Measurements from ENCODE around the gene FAM8A1.

The FAM8A1 gene

DNA sequence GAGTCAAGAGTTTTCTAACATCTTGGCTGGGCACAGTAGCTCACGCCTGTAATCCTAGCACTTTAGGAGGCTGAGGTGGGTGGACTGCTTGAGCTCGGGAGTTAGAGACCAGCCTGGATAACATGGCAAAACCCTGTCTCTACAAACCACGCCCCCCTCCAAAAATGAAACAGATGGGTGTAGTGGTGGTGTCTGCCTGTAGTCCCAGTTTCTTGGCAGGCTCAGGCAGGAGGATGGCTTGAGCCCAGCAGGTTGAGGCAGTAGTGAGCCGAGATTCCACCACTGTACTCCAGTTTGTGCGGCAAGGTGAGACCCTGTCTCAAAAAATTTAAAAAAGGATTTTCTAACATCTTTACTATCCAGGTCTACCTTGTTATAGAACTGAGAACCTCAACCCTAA, 22.0 kb downstream of the FAM8A1 start:
- no peak for DNase-seq (ENCODE audit: low read depth)
- H3K4me3 ChIP-seq (ENCODE audit: low read depth, low read length) = no peak overlapping the region
- no peak for TF ChIP-seq CTCF (conservative IDR thresholded peaks at IDR 0.05; ENCODE audit: low read depth, low read length)

DNA sequence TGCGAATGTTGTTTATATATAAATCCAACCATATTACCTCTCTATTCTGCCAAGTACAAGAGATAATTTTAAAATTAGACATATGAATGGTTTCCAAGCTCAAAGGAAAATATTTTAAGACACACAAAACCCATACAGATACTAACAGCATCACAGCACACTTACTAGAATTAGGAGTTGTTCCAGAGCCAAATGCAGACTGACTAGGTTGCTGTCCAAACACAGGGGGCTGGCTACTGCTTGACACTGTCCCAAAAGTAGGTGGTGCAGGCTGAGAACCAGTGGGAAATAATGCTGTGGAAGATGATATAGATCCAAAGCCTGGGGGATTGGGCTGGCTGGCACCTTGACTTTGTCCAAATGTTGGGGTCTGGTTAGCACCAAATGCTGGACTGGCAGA, 24.3 kb downstream of the FAM8A1 start:
- H3K4me3 ChIP-seq (ENCODE audit: low read depth, low read length) = no peak overlapping the region
- TF ChIP-seq CTCF (conservative IDR thresholded peaks at IDR 0.05; ENCODE audit: low read depth, low read length) = no peak
- no peak for DNase-seq (ENCODE audit: low read depth)

- DNase-seq (ENCODE audit: low read depth) = no peak
- no peak for TF ChIP-seq CTCF (conservative IDR thresholded peaks at IDR 0.05; ENCODE audit: low read depth, low read length)
- H3K4me3 ChIP-seq (ENCODE audit: low read depth, low read length) = no peak overlapping the region
These were observed 28.8 kb downstream of the FAM8A1 start for GRCh38 chr6:17628873-17629272.

DNA sequence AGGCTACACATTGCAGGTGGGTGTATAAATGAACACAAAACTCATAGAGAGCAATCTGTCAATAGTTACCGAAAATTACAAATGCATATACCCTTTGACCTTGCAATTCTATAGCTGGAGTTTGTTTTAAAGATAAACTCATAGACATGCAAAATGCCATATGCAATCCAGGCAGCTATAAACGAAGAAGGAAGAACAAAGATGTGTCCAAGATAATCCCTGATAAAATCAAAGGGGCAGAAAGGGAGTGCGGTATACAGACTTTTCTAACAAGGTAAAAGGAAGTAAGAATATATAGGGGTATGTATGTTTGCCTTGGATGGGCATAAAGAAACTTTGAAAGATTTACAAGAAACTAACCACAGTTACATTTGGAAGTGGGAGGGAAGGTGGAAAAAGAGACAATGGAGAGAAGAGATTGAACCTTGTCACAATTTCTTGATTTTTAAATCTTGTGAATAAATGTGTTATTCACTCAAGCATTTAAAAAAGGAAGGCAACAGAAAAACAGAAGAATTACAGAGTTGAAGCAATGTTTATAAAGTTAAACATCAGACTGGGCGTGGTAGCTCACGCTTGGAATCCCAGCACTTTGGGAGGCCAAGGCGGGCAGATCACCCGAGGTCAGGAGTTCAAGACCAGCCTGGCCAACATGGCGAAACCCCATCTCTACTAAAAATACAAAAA, 29.9 kb downstream of the FAM8A1 start:
- TF ChIP-seq CTCF (conservative IDR thresholded peaks at IDR 0.05; ENCODE audit: low read depth, low read length) = no peak
- DNase-seq (ENCODE audit: low read depth) = no peak
- no peak overlapping the region for H3K4me3 ChIP-seq (ENCODE audit: low read depth, low read length)

GRCh38 chr6:17630511-17631073, 30.5 kb downstream of the FAM8A1 start:
- peak overlapping the region; percentile 20 for H3K4me3 ChIP-seq (ENCODE audit: low read depth, low read length)
- DNase-seq (ENCODE audit: low read depth) = peak; percentile 64
- no peak for TF ChIP-seq CTCF (conservative IDR thresholded peaks at IDR 0.05; ENCODE audit: low read depth, low read length)

DNA sequence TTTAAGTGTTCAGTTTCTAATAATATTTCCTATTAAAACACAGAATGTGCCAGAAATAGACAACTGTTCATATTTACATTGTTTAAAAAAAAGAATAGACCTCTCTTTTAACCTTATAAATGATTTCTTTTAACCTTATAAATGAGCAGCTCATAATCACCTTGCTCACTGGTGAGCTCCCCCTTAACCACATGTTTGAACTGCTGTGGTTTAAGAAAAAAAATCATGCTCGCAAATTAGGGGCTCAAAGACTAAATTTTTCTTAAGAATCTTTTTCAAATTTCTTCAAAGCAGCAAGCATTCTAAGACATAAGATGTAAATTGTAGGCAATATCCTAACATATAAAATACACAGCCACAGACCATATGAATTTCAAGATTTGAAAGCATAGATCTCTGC, 32.8 kb downstream of the FAM8A1 start:
- TF ChIP-seq CTCF (conservative IDR thresholded peaks at IDR 0.05; ENCODE audit: low read depth, low read length) = no peak
- no peak overlapping the region for H3K4me3 ChIP-seq (ENCODE audit: low read depth, low read length)
- no peak for DNase-seq (ENCODE audit: low read depth)
